A549 (cell line): ENCODE results near the gene CEPT1. TPM values are rescaled to one million over a fixed set of nuclear protein-coding genes. Genes with fewer than 3 reads are reported as not detected.

Experiments
- ATAC-seq, 2 experiments: fragments of 200-7000 bp in 1 of 2; fragments of >200 bp in 1 of 2; cut with Nextera tagmentation in 1 of 2; cut with Tn5 transposase in 1 of 2; 3 replicates each; pipeline versions ENCODE4 v1.8.0 to v1.9.1; 2018 to 2020; ENCODE audit warnings: mild to moderate bottlenecking in 1 of 2, moderate library complexity in 1 of 2
- CTCF ChIA-PET: fragments of 300-600 bp; sonication (Branson Sonifier 250); formaldehyde crosslinking; extraction: SDS; loops from one replicate; lab custom pipeline; 2021; ENCODE audit warnings: antibody characterized with exemption, inconsistent platforms; lab: Yijun Ruan, JAX
- POLR2A ChIA-PET: fragments of 350-600 bp; formaldehyde crosslinking; extraction: SDS; loops from one replicate; lab custom pipeline; 2021; ENCODE audit warnings: antibody characterized with exemption, inconsistent platforms; lab: Yijun Ruan, JAX
- DNase-seq, 2 experiments: peaks; one replicate each; pipeline versions ENCODE4 v3.0.0 to v3.0.0-alpha.2; 2011 to 2016; ENCODE audit warnings: low read depth in 1 of 2, low spot score in 1 of 2
- FAIRE-seq: peaks from 2 replicates; lab custom pipeline; 2011; peaks lifted over from hg19 to GRCh38; lab: Jason Lieb, UNC
- H3K27ac ChIP-seq, 2 experiments: fragments of >200 bp; sonication (Bioruptor Twin); formaldehyde crosslinking; 3 replicates each; pipeline ENCODE4 v1.5.1; 2016 to 2017
- H3K4me1 ChIP-seq: fragments of >200 bp; sonication (Bioruptor Twin); formaldehyde crosslinking; 3 replicates; pipeline ENCODE4 v1.6.1; 2016
- H3K4me2 ChIP-seq: fragments of >200 bp; sonication (Bioruptor Twin); formaldehyde crosslinking; 3 replicates; pipeline ENCODE4 v1.6.1; 2016
- H3K4me3 ChIP-seq: fragments of >200 bp; sonication (Bioruptor Twin); formaldehyde crosslinking; 3 replicates; pipeline ENCODE4 v1.5.1; 2016
- H3K9me3 ChIP-seq: fragments of >200 bp; sonication (Bioruptor Twin); formaldehyde crosslinking; 3 replicates; pipeline ENCODE4 v1.6.1; 2016
- BCL3 ChIP-seq: fragments of >200 bp; sonication (Bioruptor Twin); formaldehyde crosslinking; IDR thresholded peaks from 3 replicates; pipeline ENCODE4 v1.6.1; 2016
- CBX2 ChIP-seq: fragments of 200-600 bp; sonication (generic); IDR thresholded peaks from 2 replicates; pipeline ENCODE4 v1.6.1; 2016; ENCODE audit warnings: low read depth, mild to moderate bottlenecking, borderline replicate concordance
- CBX8 ChIP-seq: fragments of 200-600 bp; sonication (generic); IDR thresholded peaks from 2 replicates; pipeline ENCODE4 v1.6.1; 2016
- CEBPB ChIP-seq, 2 experiments: fragments of >200 bp in 1 of 2; sonication (Bioruptor Twin) in 1 of 2; formaldehyde crosslinking in 1 of 2; IDR thresholded peaks; 2 replicates each; pipeline ENCODE4 v1.6.1; 2012 to 2016
- FOSB ChIP-seq: fragments of 250-450 bp; sonication (Bioruptor Pico); IDR thresholded peaks from 2 replicates; pipeline ENCODE4 v1.5.0; 2020; ENCODE audit warnings: mild to moderate bottlenecking, moderate library complexity
- FOXS1 ChIP-seq: fragments of 250-450 bp; sonication (Bioruptor Pico); IDR thresholded peaks from 2 replicates; pipeline ENCODE4 v1.5.0; 2020; ENCODE audit warnings: mild to moderate bottlenecking, moderate library complexity
- GATA3 ChIP-seq: IDR thresholded peaks from 2 replicates; pipeline ENCODE4 v1.6.1; 2012; ENCODE audit warnings: borderline replicate concordance
- HDAC2 ChIP-seq: fragments of 200-600 bp; sonication (generic); IDR thresholded peaks from 2 replicates; pipeline ENCODE4 v1.6.1; 2016
- HEYL ChIP-seq: fragments of 250-450 bp; sonication (Bioruptor Pico); IDR thresholded peaks from 2 replicates; pipeline ENCODE4 v1.8.0; 2021; ENCODE audit warnings: mild to moderate bottlenecking, moderate library complexity
- HOXB13 ChIP-seq: fragments of 250-450 bp; sonication (Bioruptor Pico); IDR thresholded peaks from 2 replicates; pipeline ENCODE4 v1.5.0; 2020; ENCODE audit warnings: low read depth, mild to moderate bottlenecking, moderate library complexity
- HOXB5 ChIP-seq: fragments of 250-450 bp; sonication (Bioruptor Pico); IDR thresholded peaks from 2 replicates; pipeline ENCODE4 v1.5.0; 2020; ENCODE audit warnings: mild to moderate bottlenecking, moderate library complexity
- JUN ChIP-seq, 2 experiments: fragments of >200 bp; sonication (Bioruptor Twin); formaldehyde crosslinking; IDR thresholded peaks; 2 replicates in 1 of 2; 3 replicates in 1 of 2; pipeline ENCODE4 v1.6.1; 2016 to 2017
- JUNB ChIP-seq: fragments of >200 bp; sonication (Bioruptor Twin); formaldehyde crosslinking; IDR thresholded peaks from 2 replicates; pipeline ENCODE4 v1.6.1; 2016
- KDM1A ChIP-seq: fragments of 200-600 bp; sonication (generic); IDR thresholded peaks from 2 replicates; pipeline ENCODE4 v1.6.1; 2016; ENCODE audit warnings: low read depth, mild to moderate bottlenecking
- MAZ ChIP-seq: fragments of 150-350 bp; IDR thresholded peaks from 2 replicates; pipeline ENCODE4 v1.6.1; 2014; ENCODE audit warnings: antibody characterized with exemption, low read depth, low read length, borderline replicate concordance
- NFE2L2 ChIP-seq: fragments of 150-350 bp; conservative IDR thresholded peaks from 2 replicates; pipeline ENCODE4 v1.6.1; 2014; ENCODE audit warnings: low read length
- POLR2A ChIP-seq: IDR thresholded peaks from 2 replicates; pipeline ENCODE4 v1.6.1; 2012; ENCODE audit warnings: mild to moderate bottlenecking, low read length
- RAD21 ChIP-seq, 2 experiments: fragments of >200 bp in 1 of 2; sonication (Bioruptor Twin) in 1 of 2; formaldehyde crosslinking in 1 of 2; IDR thresholded peaks in 1 of 2; conservative IDR thresholded peaks in 1 of 2; 2 replicates in 1 of 2; 3 replicates in 1 of 2; pipeline ENCODE4 v1.6.1; 2012 to 2018; ENCODE audit warnings: inconsistent platforms in 1 of 2
- SMC3 ChIP-seq: fragments of >200 bp; sonication (Bioruptor Twin); formaldehyde crosslinking; IDR thresholded peaks from 3 replicates; pipeline ENCODE4 v1.6.1; 2018; ENCODE audit warnings: inconsistent platforms
- ZC3H11A ChIP-seq: fragments of 450-650 bp; IDR thresholded peaks from 2 replicates; pipeline ENCODE4 v1.6.1; 2014; ENCODE audit warnings: antibody characterized with exemption, mild to moderate bottlenecking
- ZFP36 ChIP-seq: fragments of 450-650 bp; IDR thresholded peaks from 2 replicates; pipeline ENCODE4 v1.6.1; 2014; ENCODE audit warnings: borderline replicate concordance; ENCODE audit not compliant: partially characterized antibody
- ZNF302 ChIP-seq: fragments of 250-450 bp; sonication (Bioruptor Pico); IDR thresholded peaks from 2 replicates; pipeline ENCODE4 v1.9.0; 2021; ENCODE audit warnings: inconsistent platforms, mild to moderate bottlenecking, moderate library complexity
- ZSCAN20 ChIP-seq: fragments of 250-450 bp; sonication (Bioruptor Pico); IDR thresholded peaks from 2 replicates; pipeline ENCODE4 v1.8.0; 2022; ENCODE audit warnings: mild to moderate bottlenecking, moderate library complexity
- WGBS: methylation state at CpG from one replicate; pipeline ENCODE4 v1.1.6; 2017; ENCODE audit errors: missing lambda C conversion rate; 5-methylcytosine and 5-hydroxymethylcytosine counted together
- polyA plus RNA-seq, 4 experiments: library from polyadenylated mRNA; depleted of rRNA in 3 of 4; stranded (reverse); fragments of >200 nt; fragmentation: RNase III in 1 of 4; extraction: RNeasy Plus Mini Kit Qiagen cat#74134 plus additional on column Dnase treatment in 1 of 4; gene quantifications; 2 replicates in 3 of 4; 3 replicates in 1 of 4; pipeline ENCODE4 v1.2.3, GENCODE V29; 2011 to 2017
- TF ChIP-seq, protein P1 (sequence below): fragments of 200-600 bp; sonication (generic); IDR thresholded peaks from 2 replicates; pipeline ENCODE4 v1.6.1; 2016; ENCODE audit warnings: antibody characterized with exemption, mild to moderate bottlenecking, moderate library complexity
- TF ChIP-seq, protein P2 (sequence below): fragments of 250-450 bp; sonication (Bioruptor Pico); IDR thresholded peaks from 2 replicates; pipeline ENCODE4 v1.5.0; 2020; ENCODE audit warnings: low read depth, mild to moderate bottlenecking, moderate library complexity
- TF ChIP-seq, protein P3 (sequence below): IDR thresholded peaks from 2 replicates; pipeline ENCODE4 v1.6.1; 2012

Gene CEPT1
- polyA plus RNA-seq, 2 of the 4 experiments (the other 2 are of a cell fraction), result 12.3 to 26.2 TPM

DNA sequence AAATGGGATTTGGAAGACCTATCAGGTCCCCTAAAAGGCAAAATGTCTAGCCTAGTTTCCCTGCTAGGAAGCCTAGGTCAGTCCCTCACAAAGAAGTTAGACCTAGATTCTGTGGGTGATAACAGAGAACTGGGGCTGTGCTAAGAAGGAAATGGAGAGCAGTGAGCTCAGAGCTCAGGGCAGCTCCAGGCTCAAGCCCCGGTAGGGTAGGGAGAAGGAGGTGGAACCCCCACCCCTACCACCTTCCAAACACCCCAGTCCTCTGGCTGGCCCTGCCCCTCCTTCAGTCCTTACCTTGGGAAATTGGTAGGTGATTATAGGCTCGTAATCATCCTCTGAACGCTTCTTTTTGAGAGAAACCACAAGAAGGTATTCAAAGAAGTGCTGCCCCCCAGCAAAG lies 59.3 kb downstream of the CEPT1 start:
- H3K4me1 ChIP-seq, result no peaks in the 10 kb centered on the region
- ChIA-PET CTCF (interaction anchor here (1.2 to 3.1 kb wide), 3 partner anchors 21 to 200 kb away, joined by 3 to 7 read pairs (median 5); no protein-coding TSS in a partner anchor), POLR2A (no interaction called here)
- no peak for FAIRE-seq
- TF ChIP-seq HOXB13 (CRISPR knock-in tag), result no peak
- no peak for TF ChIP-seq RAD21 (conservative IDR thresholded peaks at IDR 0.05 in 1 of 2, IDR thresholded peaks at IDR 0.05 in 1 of 2)
- no peak for TF ChIP-seq JUN (IDR thresholded peaks at IDR 0.05)
- no peak for TF ChIP-seq FOXS1 (CRISPR knock-in tag)
- no peak for TF ChIP-seq ZC3H11A
- TF ChIP-seq BCL3, result no peak
- TF ChIP-seq ZFP36, result no peak
- no peak for TF ChIP-seq HOXB5
- no peak for TF ChIP-seq MAZ
- TF ChIP-seq CBX8, result no peak
- TF ChIP-seq GATA3, result no peak
- no peak for TF ChIP-seq SMC3
- TF ChIP-seq CEBPB (IDR thresholded peaks at IDR 0.05), result no peak
- no peak for TF ChIP-seq HEYL (CRISPR knock-in tag)
- TF ChIP-seq HDAC2, result no peak
- TF ChIP-seq, protein P1, sequence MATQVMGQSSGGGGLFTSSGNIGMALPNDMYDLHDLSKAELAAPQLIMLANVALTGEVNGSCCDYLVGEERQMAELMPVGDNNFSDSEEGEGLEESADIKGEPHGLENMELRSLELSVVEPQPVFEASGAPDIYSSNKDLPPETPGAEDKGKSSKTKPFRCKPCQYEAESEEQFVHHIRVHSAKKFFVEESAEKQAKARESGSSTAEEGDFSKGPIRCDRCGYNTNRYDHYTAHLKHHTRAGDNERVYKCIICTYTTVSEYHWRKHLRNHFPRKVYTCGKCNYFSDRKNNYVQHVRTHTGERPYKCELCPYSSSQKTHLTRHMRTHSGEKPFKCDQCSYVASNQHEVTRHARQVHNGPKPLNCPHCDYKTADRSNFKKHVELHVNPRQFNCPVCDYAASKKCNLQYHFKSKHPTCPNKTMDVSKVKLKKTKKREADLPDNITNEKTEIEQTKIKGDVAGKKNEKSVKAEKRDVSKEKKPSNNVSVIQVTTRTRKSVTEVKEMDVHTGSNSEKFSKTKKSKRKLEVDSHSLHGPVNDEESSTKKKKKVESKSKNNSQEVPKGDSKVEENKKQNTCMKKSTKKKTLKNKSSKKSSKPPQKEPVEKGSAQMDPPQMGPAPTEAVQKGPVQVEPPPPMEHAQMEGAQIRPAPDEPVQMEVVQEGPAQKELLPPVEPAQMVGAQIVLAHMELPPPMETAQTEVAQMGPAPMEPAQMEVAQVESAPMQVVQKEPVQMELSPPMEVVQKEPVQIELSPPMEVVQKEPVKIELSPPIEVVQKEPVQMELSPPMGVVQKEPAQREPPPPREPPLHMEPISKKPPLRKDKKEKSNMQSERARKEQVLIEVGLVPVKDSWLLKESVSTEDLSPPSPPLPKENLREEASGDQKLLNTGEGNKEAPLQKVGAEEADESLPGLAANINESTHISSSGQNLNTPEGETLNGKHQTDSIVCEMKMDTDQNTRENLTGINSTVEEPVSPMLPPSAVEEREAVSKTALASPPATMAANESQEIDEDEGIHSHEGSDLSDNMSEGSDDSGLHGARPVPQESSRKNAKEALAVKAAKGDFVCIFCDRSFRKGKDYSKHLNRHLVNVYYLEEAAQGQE, result no peak
- no peaks in the 10 kb centered on the region for H3K9me3 ChIP-seq
- H3K27ac ChIP-seq, result no peak overlapping the region
- 84% methylated on average over 3 of the region's 3 CpGs for WGBS
- no peak for DNase-seq
- no peak overlapping the region for H3K4me2 ChIP-seq
- ATAC-seq, result no peak
- no peak overlapping the region for H3K4me3 ChIP-seq

- TF ChIP-seq POLR2A (no peak), JUNB (no peak), MAZ (no peak), CBX2 (no peak), ZNF302 (no peak), ZSCAN20 (CRISPR knock-in tag) (no peak), NFE2L2 (no peak), HEYL (CRISPR knock-in tag) (no peak), KDM1A (no peak), FOSB (CRISPR knock-in tag) (no peak), RAD21 (conservative IDR thresholded peaks at IDR 0.05 in 1 of 2, IDR thresholded peaks at IDR 0.05 in 1 of 2) (no peak)
- TF ChIP-seq, protein P2, sequence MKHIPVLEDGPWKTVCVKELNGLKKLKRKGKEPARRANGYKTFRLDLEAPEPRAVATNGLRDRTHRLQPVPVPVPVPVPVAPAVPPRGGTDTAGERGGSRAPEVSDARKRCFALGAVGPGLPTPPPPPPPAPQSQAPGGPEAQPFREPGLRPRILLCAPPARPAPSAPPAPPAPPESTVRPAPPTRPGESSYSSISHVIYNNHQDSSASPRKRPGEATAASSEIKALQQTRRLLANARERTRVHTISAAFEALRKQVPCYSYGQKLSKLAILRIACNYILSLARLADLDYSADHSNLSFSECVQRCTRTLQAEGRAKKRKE, result no peak
- TF ChIP-seq, protein P3, sequence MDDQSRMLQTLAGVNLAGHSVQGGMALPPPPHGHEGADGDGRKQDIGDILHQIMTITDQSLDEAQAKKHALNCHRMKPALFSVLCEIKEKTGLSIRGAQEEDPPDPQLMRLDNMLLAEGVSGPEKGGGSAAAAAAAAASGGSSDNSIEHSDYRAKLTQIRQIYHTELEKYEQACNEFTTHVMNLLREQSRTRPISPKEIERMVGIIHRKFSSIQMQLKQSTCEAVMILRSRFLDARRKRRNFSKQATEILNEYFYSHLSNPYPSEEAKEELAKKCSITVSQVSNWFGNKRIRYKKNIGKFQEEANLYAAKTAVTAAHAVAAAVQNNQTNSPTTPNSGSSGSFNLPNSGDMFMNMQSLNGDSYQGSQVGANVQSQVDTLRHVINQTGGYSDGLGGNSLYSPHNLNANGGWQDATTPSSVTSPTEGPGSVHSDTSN, result no peak
- no peak within 1 kb of the TSS for H3K27ac ChIP-seq
- no peaks in the 10 kb centered on the region for H3K9me3 ChIP-seq
- H3K4me2 ChIP-seq, result no peak within 1 kb of the TSS
- POLR2A ChIA-PET, result no interaction called here
- no peaks in the 10 kb centered on the region for H3K4me1 ChIP-seq
- CTCF ChIA-PET, result no interaction called here
- DNase-seq, result no peak
- no peak for ATAC-seq
- no peak for FAIRE-seq
- 88% methylated on average over 14 of the region's 17 CpGs for WGBS
- H3K4me3 ChIP-seq, result no peak within 1 kb of the TSS
These were observed 60.1 kb downstream of the CEPT1 start, which contains the start of gene DENND2D for GRCh38 chr1:111199881-111200801. Gene DENND2D (minus strand): TSS chr1:111200646. CDS start chr1:111200459, 187 bp downstream.
